Measurements from ENCODE around the gene SEMA6A. TPM values are rescaled to one million over a fixed set of nuclear protein-coding genes. Genes with fewer than 3 reads are reported as not detected.

Gene SEMA6A
- polyA plus RNA-seq, 3 donors: 0.16 TPM; not detected in 2

GRCh38 chr5:116453988-116454411, 120.6 kb downstream of the SEMA6A start:
- H2AFZ ChIP-seq (ENCODE audit: insufficient read depth, low read depth, low read length, poor library complexity, severe bottlenecking): no peak overlapping the region
- H3K4me2 ChIP-seq (replicated peaks; ENCODE audit: extremely low read depth, low read length, poor library complexity, severe bottlenecking): no peak overlapping the region
- H3K27me3 ChIP-seq (ENCODE audit: control insufficient read depth in 2 of 2, insufficient read depth in 2 of 2, low read length in 2 of 2): no peaks in the 10 kb centered on the region
- Mint-ChIP-seq H3K4me1 (peaks cover 28% of the 10 kb centered on the region), H3K27ac (no peak overlapping the region), H3K4me3 (peak overlapping the region in 1 of 2 donors; percentile 63), H3K9me3 (no peaks in the 10 kb centered on the region), H3K27me3 (ENCODE audit: low read depth in 3 of 3) (no peaks in the 10 kb centered on the region), H3K36me3 (peaks cover 0 to 3% of the 10 kb centered on the region in 2 donors)
- H3K9ac ChIP-seq (ENCODE audit: insufficient read depth, low read length, poor library complexity, severe bottlenecking): no peak overlapping the region
- no peaks in the 10 kb centered on the region for H3K36me3 ChIP-seq (replicated peaks in 1 of 2; ENCODE audit: control insufficient read depth in 1 of 2, insufficient read depth in 2 of 2, low read length in 2 of 2)
- no peaks in the 10 kb centered on the region for H3K9me3 ChIP-seq (replicated peaks in 1 of 2; ENCODE audit: control insufficient read depth in 1 of 2, insufficient read depth in 1 of 2, low read length in 2 of 2)
- intact Hi-C loops (cut with micrococcal nuclease): no loop called here
- no peak overlapping the region for H3K4me3 ChIP-seq (replicated peaks in 1 of 3; ENCODE audit: low read depth in 2 of 3, low read length in 3 of 3)
- no peak for TF ChIP-seq CTCF (IDR thresholded peaks at IDR 0.05)
- H4K20me1 ChIP-seq (ENCODE audit: insufficient read depth, low read length): no peaks in the 10 kb centered on the region
- DNase-seq: no peak
- H3K4me1 ChIP-seq (ENCODE audit: control insufficient read depth in 1 of 2, insufficient read depth in 2 of 2, low read length in 2 of 2): peaks cover 16 to 20% of the 10 kb centered on the region in 2 donors
- no CpG with 5 or more reads among the region's 5 CpGs for WGBS (ENCODE audit: insufficient coverage)
- H3K27ac ChIP-seq (ENCODE audit: low read depth in 1 of 2, low read length in 2 of 2): no peak overlapping the region
- no peaks in the 10 kb centered on the region for H3K79me2 ChIP-seq (ENCODE audit: insufficient read depth, low read length)

GRCh38 chr5:116452774-116453368, 121.8 kb downstream of the SEMA6A start:
- Histone ChIP-seq H2AFZ (ENCODE audit: insufficient read depth, low read depth, low read length, poor library complexity, severe bottlenecking) (no peak overlapping the region), H3K36me3 (replicated peaks in 1 of 2; ENCODE audit: control insufficient read depth in 1 of 2, insufficient read depth in 2 of 2, low read length in 2 of 2) (no peaks in the 10 kb centered on the region), H3K79me2 (ENCODE audit: insufficient read depth, low read length) (no peaks in the 10 kb centered on the region), H3K27ac (ENCODE audit: low read depth in 1 of 2, low read length in 2 of 2) (no peak overlapping the region), H3K27me3 (ENCODE audit: control insufficient read depth in 2 of 2, insufficient read depth in 2 of 2, low read length in 2 of 2) (no peaks in the 10 kb centered on the region), H3K9me3 (replicated peaks in 1 of 2; ENCODE audit: control insufficient read depth in 1 of 2, insufficient read depth in 1 of 2, low read length in 2 of 2) (no peaks in the 10 kb centered on the region), H4K20me1 (ENCODE audit: insufficient read depth, low read length) (no peaks in the 10 kb centered on the region), H3K4me3 (replicated peaks in 1 of 3; ENCODE audit: low read depth in 2 of 3, low read length in 3 of 3) (no peak overlapping the region), H3K9ac (ENCODE audit: insufficient read depth, low read length, poor library complexity, severe bottlenecking) (no peak overlapping the region), H3K4me1 (ENCODE audit: control insufficient read depth in 1 of 2, insufficient read depth in 2 of 2, low read length in 2 of 2) (peaks cover 16 to 20% of the 10 kb centered on the region in 2 donors), H3K4me2 (replicated peaks; ENCODE audit: extremely low read depth, low read length, poor library complexity, severe bottlenecking) (no peak overlapping the region)
- no peaks in the 10 kb centered on the region for H3K27me3 Mint-ChIP-seq (ENCODE audit: low read depth in 3 of 3)
- H3K4me1 Mint-ChIP-seq: peaks cover 28% of the 10 kb centered on the region
- H3K36me3 Mint-ChIP-seq: peaks cover 2 to 5% of the 10 kb centered on the region in 2 donors
- no peak overlapping the region for H3K27ac Mint-ChIP-seq
- no peaks in the 10 kb centered on the region for H3K9me3 Mint-ChIP-seq
- intact Hi-C loops (cut with micrococcal nuclease): no loop called here
- TF ChIP-seq CTCF (IDR thresholded peaks at IDR 0.05): no peak
- no peak for DNase-seq
- WGBS (ENCODE audit: insufficient coverage): no CpG with 5 or more reads among the region's 2 CpGs
- H3K4me3 Mint-ChIP-seq: no peak overlapping the region

All from CD14-positive monocyte (primary cell).